Thyroid gland (tissue), 4 donors: ENCODE data around the gene OOSP4A.

Source experiments
- CTCF ChIP-seq, 6 experiments: fragments of 200-600 bp in 3 of 6; fragments of 450-650 bp in 3 of 6; sonication (generic) in 3 of 6; IDR thresholded peaks; one replicate each; pipeline ENCODE4 v1.5.1; 2016 to 2019; ENCODE audit warnings: antibody characterized with exemption in 6 of 6, mild to moderate bottlenecking in 2 of 6, inconsistent platforms in 1 of 6, moderate library complexity in 1 of 6
- POLR2A ChIP-seq, 2 donors: fragments of 450-650 bp; IDR thresholded peaks; one replicate each; pipeline ENCODE4 v1.6.1; 2017; ENCODE audit warnings: antibody characterized with exemption in 2 of 2, mild to moderate bottlenecking in 2 of 2, moderate library complexity in 1 of 2

- TF ChIP-seq POLR2A (IDR thresholded peaks at IDR 0.05) (no peak), CTCF (IDR thresholded peaks at IDR 0.05) (no peak)
Measured at GRCh38 chr11:59999691-60000090, 35.9 kb downstream of the OOSP4A start.
